NT2/D1 (cell line): ENCODE measurements around the gene PSMB11.

Experiments
- SUZ12 ChIP-seq: IDR thresholded peaks from 2 replicates; pipeline ENCODE4 v1.6.1; 2011; ENCODE audit not compliant: insufficient read length, insufficient read depth; ENCODE audit errors: extremely low read depth
- YY1 ChIP-seq: IDR thresholded peaks from 2 replicates; pipeline ENCODE4 v1.6.1; 2011; ENCODE audit not compliant: insufficient read length, insufficient read depth
- ZNF274 ChIP-seq: IDR thresholded peaks from 2 replicates; pipeline ENCODE4 v1.6.1; 2011; ENCODE audit warnings: mild to moderate bottlenecking, low read depth, low read length

DNA sequence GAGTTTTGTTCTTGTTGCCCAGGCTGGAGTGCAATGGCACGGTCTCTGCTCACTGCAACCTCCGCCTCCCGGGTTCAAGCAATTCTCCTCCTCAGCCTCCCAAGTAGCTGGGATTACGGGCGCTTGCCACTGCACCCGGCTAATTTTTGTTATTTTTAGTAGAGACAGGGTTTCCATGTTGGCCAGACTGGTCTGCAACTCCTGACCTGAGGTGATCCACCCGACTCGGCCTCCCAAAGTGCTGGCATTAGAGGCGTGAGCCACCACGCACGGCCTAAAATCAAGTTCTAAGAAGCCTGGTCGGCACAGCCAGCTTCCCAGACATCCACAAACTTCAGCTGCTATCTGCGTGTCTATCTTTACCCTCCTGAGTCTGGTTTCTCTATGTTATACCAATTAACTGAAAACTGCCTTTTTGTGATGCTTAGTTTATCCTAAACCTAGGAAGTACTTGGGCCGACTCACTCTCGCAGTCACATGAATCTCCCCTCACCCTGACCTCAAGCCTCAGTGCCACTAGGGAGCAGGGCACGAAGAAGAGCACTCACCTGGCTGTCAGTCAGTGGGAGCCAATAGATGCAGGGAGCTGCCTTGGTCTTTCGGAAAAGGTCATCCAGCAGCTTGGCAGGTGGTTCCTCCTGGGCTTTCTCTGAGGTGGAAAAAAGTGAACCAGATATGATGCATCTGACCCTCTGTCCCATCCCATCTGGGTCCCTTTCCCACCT, 18.7 kb downstream of the PSMB11 start:
- TF ChIP-seq ZNF274 (no peak), YY1 (no peak), SUZ12 (no peak)
